OCI-LY7 (cell line): ENCODE measurements around the gene RNF144A. TPM values are rescaled to one million over a fixed set of nuclear protein-coding genes. Genes with fewer than 3 reads are reported as not detected.

Experiments used
- BruUV-seq: library from RNA; stranded (reverse); fragments of 400-500 nt; replicated peaks from 2 replicates; lab custom pipeline; 2021; lab: Mats Ljungman, UMichigan
- CTCF ChIA-PET: fragments of 300-600 bp; sonication (Branson Sonifier 250); formaldehyde crosslinking; loops from one replicate; lab custom pipeline; 2022; ENCODE audit warnings: antibody characterized with exemption; ENCODE audit not compliant: unreplicated experiment; lab: Charles Lee
- POLR2A ChIA-PET: fragments of 300-600 bp; sonication (Branson Sonifier 250); formaldehyde crosslinking; loops from one replicate; lab custom pipeline; 2022; ENCODE audit warnings: antibody characterized with exemption; lab: Charles Lee
- DNase-seq: peaks from one replicate; pipeline ENCODE4 v3.0.0-alpha.2; 2015; ENCODE audit warnings: low spot score
- H2AFZ ChIP-seq: fragments of 200-600 bp; sonication (generic), shearing (Covaris generic); 2 replicates; pipeline ENCODE4 v1.6.1; 2014; ENCODE audit warnings: mild to moderate bottlenecking, antibody characterized with exemption, low read length, moderate library complexity
- H3K27ac ChIP-seq: fragments of 200-600 bp; sonication (generic); 2 replicates; pipeline ENCODE4 v1.5.1; 2014; ENCODE audit warnings: mixed run types, low read depth, mild to moderate bottlenecking, moderate library complexity, low read length, inconsistent platforms; ENCODE audit not compliant: poor library complexity, severe bottlenecking
- H3K36me3 ChIP-seq: fragments of 200-600 bp; sonication (generic); 2 replicates; pipeline ENCODE4 v1.6.1; 2014; ENCODE audit warnings: mild to moderate bottlenecking, antibody characterized with exemption, low read length, moderate library complexity, mixed read lengths; ENCODE audit not compliant: insufficient read depth
- H3K4me1 ChIP-seq: fragments of 200-600 bp; sonication (generic); 2 replicates; pipeline ENCODE4 v1.5.1; 2014; ENCODE audit warnings: mild to moderate bottlenecking, low read length; ENCODE audit not compliant: insufficient read depth, poor library complexity, severe bottlenecking
- H3K4me2 ChIP-seq: fragments of 200-600 bp; sonication (generic); 2 replicates; pipeline ENCODE4 v1.6.1; 2014; ENCODE audit warnings: mild to moderate bottlenecking, low read length
- H3K4me3 ChIP-seq: fragments of 200-600 bp; sonication (generic); 2 replicates; pipeline ENCODE4 v1.5.1; 2014; ENCODE audit warnings: mild to moderate bottlenecking, low read depth, low read length; ENCODE audit not compliant: poor library complexity, severe bottlenecking
- H3K79me2 ChIP-seq: fragments of 200-600 bp; sonication (generic); 2 replicates; pipeline ENCODE4 v1.6.1; 2016; ENCODE audit warnings: low read depth, mild to moderate bottlenecking, low read length, moderate library complexity, mixed read lengths; ENCODE audit not compliant: insufficient read depth
- H3K9me2 ChIP-seq: fragments of 200-600 bp; sonication (generic); 2 replicates; pipeline ENCODE4 v1.6.1; 2016; ENCODE audit warnings: mild to moderate bottlenecking, low read length, mixed read lengths; ENCODE audit not compliant: insufficient read depth
- H3K9me3 ChIP-seq: fragments of 200-600 bp; sonication (generic); 2 replicates; pipeline ENCODE4 v1.6.1; 2014; ENCODE audit warnings: mild to moderate bottlenecking, mixed run types, low read length, mixed read lengths
- H4K20me1 ChIP-seq: fragments of 200-600 bp; sonication (generic); 2 replicates; pipeline ENCODE4 v1.6.1; 2014; ENCODE audit warnings: mild to moderate bottlenecking, antibody characterized with exemption, low read length, moderate library complexity, mixed read lengths; ENCODE audit not compliant: insufficient read depth
- EZH2phosphoT487 ChIP-seq: fragments of 200-600 bp; sonication (generic); IDR thresholded peaks from 2 replicates; pipeline ENCODE4 v1.6.1; 2018; ENCODE audit warnings: low read depth, borderline replicate concordance, mild to moderate bottlenecking, mixed run types, antibody characterized with exemption, low read length, moderate library complexity, mixed read lengths
- intact Hi-C: fragments of 100-400 bp; cut with micrococcal nuclease; formaldehyde crosslinking; loops from one replicate; pipeline ENCODE4 v1.10.0; 2022; ENCODE audit not compliant: unreplicated experiment
- total RNA-seq, 2 experiments: library from RNA; depleted of rRNA in 1 of 2; stranded (reverse); fragments of >200 nt in 1 of 2; shearing (Covaris generic) in 1 of 2; gene quantifications; 2 replicates each; pipeline ENCODE4 v1.2.3, GENCODE V29; 2014 to 2022
- TF ChIP-seq, protein P1 (sequence below): fragments of 200-600 bp; sonication (generic); conservative IDR thresholded peaks from 2 replicates; pipeline ENCODE4 v1.5.1; 2014; ENCODE audit warnings: mild to moderate bottlenecking, antibody characterized with exemption, low read length, moderate library complexity, mixed read lengths

The RNF144A gene
- total RNA-seq, 2 experiments from 2014 or later, result 1.1 to 1.9 TPM

DNA sequence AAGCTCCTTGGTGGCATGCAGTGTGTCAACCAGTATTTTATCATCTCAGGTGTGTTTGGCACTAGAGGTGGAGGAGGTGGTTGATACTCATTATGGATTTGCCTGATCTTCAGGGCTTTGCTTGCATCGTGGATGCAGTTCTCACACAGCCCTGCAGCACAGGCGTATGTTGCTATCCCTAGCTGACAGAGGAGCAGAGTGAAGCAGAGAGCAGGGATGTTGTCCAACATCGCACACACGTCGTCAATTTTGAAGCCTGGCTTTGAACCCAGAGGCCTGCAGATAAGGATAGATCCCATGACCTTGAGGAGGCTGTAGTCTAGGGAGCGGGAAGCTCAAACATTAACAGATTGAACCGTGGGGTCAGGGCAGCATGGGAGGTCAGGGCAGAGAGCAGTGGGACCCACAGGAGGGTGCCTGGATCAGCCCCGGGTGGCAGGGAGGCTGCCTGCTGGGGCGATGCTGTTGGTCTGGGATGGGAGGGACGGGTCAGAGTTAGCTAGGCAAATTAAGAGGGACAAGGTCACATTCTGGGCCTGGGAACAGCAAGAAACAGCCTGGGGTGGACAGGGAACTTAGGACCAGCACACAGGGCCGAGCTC, 4.2 kb downstream of the RNF144A start:
- H3K4me2 ChIP-seq, result no peak overlapping the region
- no peak overlapping the region for H3K27ac ChIP-seq
- H3K79me2 ChIP-seq, result no peaks in the 10 kb centered on the region
- no peaks in the 10 kb centered on the region for H3K36me3 ChIP-seq
- H3K9me2 ChIP-seq, result no peaks in the 10 kb centered on the region
- no TSS peak for BruUV-seq
- H3K4me3 ChIP-seq, result no peak overlapping the region
- peaks cover 2% of the 10 kb centered on the region for H3K4me1 ChIP-seq
- ChIA-PET POLR2A (interaction anchor here (0.7 to 1.1 kb wide), 2 partner anchors 11 to 471 kb away, joined by 3 read pairs; no protein-coding TSS in a partner anchor), CTCF (interaction anchor here (1.0 kb wide), 1 partner anchor 11 kb away, joined by 3 read pairs; no protein-coding TSS in a partner anchor)
- TF ChIP-seq EZH2phosphoT487, result no peak
- TF ChIP-seq, protein P1, sequence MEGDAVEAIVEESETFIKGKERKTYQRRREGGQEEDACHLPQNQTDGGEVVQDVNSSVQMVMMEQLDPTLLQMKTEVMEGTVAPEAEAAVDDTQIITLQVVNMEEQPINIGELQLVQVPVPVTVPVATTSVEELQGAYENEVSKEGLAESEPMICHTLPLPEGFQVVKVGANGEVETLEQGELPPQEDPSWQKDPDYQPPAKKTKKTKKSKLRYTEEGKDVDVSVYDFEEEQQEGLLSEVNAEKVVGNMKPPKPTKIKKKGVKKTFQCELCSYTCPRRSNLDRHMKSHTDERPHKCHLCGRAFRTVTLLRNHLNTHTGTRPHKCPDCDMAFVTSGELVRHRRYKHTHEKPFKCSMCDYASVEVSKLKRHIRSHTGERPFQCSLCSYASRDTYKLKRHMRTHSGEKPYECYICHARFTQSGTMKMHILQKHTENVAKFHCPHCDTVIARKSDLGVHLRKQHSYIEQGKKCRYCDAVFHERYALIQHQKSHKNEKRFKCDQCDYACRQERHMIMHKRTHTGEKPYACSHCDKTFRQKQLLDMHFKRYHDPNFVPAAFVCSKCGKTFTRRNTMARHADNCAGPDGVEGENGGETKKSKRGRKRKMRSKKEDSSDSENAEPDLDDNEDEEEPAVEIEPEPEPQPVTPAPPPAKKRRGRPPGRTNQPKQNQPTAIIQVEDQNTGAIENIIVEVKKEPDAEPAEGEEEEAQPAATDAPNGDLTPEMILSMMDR, result no peak
- H3K9me3 ChIP-seq, result no peaks in the 10 kb centered on the region
- H4K20me1 ChIP-seq, result no peaks in the 10 kb centered on the region
- H2AFZ ChIP-seq, result no peak overlapping the region
- no peak for DNase-seq
- intact Hi-C loops, result no loop called here

DNA sequence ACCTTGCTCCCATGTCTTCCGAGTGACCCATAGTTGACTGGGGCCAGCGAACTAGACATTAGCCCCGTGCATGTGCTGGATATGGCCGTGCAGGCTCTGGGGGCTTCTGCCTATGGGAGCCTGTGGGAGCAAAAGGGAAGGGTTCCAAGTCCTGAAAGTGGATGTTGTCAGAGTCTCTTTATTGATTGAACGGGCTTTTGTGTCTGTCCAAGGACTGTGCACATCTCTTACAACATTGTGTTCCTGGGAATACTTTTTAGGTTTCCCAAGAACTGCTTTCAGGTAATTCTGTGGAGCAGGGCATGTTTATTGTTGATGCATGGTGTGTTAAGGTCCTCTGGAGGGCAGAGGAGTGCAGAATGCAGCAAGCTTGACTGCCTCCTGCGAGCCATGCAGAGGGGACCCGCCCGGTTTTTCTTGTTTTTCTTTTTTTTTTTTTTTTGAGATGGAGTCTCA, 5.0 kb downstream of the RNF144A start:
- Histone ChIP-seq H2AFZ (no peak overlapping the region), H3K9me3 (no peaks in the 10 kb centered on the region), H3K79me2 (no peaks in the 10 kb centered on the region), H3K4me3 (no peak overlapping the region), H3K4me2 (no peak overlapping the region), H3K9me2 (no peaks in the 10 kb centered on the region), H3K4me1 (peaks cover 2% of the 10 kb centered on the region), H4K20me1 (no peaks in the 10 kb centered on the region), H3K27ac (no peak overlapping the region), H3K36me3 (no peaks in the 10 kb centered on the region)
- intact Hi-C loops, result no loop called here
- no peak for DNase-seq
- TF ChIP-seq, protein P1, result no peak
- TF ChIP-seq EZH2phosphoT487, result no peak
- CTCF ChIA-PET, result interaction anchor here (1.0 kb wide), 1 partner anchor 10 kb away, joined by 3 read pairs; no protein-coding TSS in a partner anchor
- POLR2A ChIA-PET, result interaction anchor here (0.7 kb wide), 2 partner anchors 100 to 1825 kb away, joined by 3 to 7 read pairs; no protein-coding TSS in a partner anchor
- no TSS peak for BruUV-seq

DNA sequence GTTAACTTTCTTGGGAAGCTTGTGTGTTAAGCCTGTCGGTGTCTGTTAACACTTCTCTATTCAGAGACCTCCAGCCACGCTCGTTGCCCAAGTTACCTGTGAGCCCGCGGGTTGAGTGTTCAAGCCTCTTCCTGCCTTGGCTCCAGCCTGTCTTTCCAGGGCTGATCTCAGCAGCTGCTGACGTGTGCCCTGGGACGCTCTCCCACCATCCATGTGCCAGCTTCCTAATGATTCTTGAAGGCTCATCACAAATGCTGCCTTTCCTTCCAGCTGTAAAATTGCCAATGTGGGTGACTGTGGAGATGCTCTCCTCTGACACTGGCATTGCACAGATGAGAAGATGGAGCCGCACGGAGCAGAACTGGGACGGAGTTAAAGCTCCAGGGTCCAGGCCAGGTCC, 6.1 kb downstream of the RNF144A start:
- no peaks in the 10 kb centered on the region for H3K4me1 ChIP-seq

More for the DNA sequence above, 6.1 kb downstream of the RNF144A start:
- Histone ChIP-seq H3K36me3 (no peaks in the 10 kb centered on the region), H3K9me3 (no peaks in the 10 kb centered on the region), H3K4me3 (no peak overlapping the region), H2AFZ (no peak overlapping the region), H3K79me2 (no peaks in the 10 kb centered on the region), H4K20me1 (no peaks in the 10 kb centered on the region), H3K9me2 (no peaks in the 10 kb centered on the region), H3K4me2 (no peak overlapping the region), H3K27ac (no peak overlapping the region)
- ChIA-PET CTCF (no interaction called here), POLR2A (no interaction called here)
- TF ChIP-seq EZH2phosphoT487, result no peak
- TF ChIP-seq, protein P1, result no peak
- no peak for DNase-seq
- no TSS peak for BruUV-seq
- intact Hi-C loops, result no loop called here
